Effector CD8-positive, alpha-beta T cell (primary cell): ENCODE measurements around the gene CELF2.

ENCODE experiments used
- DNase-seq: peaks from one replicate; lab custom pipeline; 2025; lab: John Stamatoyannopoulos, UW

The CELF2 gene

DNA sequence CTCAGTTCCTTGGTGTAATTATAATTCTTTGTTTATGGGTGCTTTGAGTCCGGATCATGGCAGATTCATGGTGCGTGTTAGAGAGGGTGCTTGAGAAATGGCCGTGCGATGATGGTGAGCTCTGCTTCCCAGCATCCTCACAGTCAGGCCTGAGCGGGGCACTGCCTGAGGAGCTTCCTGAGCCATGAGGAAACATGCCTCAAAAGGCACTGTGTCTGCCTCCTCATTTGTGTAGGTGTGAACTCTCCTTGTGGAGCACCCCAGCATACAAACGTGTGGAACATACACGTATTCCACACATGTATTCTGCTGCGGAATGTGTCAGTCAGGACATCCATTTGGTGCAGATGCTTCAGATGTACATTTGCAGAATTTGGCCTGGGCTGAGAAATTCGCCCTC, 205.4 kb downstream of the CELF2 start:
- no peak for DNase-seq

DNA sequence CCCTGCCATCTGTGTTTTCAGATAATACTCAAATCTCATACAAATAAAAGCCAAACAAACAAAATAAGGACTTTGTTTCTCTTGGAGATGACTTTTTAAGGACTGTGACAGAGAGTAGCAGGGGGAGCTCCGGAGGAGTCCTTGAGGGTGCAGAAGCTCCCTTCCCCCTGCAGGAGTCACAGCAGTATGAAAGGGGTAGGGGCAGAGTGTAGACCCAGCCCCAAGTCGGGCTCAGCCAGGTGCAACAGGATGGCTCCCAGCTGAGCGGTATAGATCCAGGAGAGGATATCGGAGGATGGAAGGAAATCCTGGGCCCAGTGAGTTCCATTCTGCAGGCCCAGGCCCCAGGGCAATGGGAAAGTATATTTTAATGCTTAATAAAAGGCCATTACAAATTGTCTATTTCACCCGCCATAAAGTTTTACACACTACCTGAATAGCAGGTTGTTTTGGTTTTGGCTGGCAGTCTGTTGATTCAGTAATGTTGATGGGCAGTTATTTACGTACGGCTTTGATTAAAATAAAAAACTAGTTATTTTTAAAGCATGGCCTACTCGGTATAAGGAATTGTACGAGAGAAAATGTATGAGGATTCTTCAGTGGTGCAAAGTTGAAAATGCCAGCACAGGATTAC, 206.0 kb downstream of the CELF2 start:
- no peak for DNase-seq

DNA sequence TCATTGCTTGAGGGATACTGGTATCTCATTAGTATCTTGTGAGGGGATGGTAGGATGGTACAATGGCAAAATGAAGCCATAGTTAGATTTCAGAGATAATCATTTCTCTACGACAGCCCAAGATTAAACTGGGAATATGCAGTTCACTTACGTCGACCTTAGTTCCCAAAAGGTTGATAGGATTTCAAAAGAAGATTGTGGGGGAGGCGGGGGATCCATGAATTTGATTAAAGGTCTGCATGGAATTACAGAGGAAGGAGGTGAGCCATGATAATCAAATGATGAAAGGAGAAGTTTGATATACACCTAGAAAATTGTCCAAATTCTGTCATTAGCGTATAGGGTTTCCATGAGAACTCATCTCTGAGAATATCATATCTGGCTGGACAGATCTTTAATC, 206.6 kb downstream of the CELF2 start:
- DNase-seq, result no peak

DNA sequence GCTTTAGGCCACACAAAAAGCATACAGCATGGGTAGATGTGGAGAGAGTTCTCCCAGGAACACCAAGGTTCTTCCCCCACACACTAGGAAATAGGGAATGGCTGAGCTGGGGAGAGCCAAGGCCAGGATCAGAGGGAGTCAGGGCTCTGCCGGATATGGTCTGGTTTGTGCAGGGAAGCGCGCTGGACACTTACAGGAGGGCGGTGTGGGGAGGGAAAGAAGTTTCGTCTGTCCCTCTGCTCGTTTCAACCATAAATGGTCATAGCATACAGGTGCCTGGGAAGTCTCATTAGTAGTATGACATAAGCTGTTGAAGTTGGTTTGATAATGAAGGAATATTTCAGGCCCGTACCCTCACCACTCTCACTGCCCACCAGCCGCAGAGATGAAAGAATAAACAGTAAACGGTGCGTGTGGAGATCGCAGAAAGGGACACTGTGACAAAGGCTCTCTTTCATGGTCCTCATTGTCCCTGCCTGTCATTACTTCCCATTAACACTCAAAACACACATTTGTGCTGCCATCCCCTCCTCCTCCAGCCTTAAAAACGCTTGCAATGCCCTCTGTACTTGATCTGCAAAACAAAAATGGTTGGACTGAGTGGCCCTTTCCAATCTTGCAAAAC, 207.2 kb downstream of the CELF2 start:
- DNase-seq, result no peak

DNA sequence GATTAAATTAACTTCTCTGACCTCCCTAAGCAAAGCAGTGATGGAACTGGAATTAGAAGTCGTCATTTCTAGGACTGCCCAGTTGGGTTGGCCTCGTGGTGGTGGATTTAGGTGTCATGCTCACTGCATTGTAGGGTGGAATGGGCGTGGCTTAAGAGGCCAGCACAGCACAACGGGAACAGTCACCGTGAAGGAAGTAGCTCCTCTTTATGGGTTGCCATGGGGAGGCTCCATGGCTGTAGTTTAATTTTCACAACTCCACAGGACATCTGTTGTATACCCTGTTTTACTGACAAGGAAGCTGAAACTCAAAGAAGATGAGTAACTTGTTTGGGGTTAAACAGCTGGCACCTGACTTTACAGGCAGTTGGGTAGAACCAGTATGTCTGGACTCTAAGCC, 208.3 kb downstream of the CELF2 start:
- no peak for DNase-seq

DNA sequence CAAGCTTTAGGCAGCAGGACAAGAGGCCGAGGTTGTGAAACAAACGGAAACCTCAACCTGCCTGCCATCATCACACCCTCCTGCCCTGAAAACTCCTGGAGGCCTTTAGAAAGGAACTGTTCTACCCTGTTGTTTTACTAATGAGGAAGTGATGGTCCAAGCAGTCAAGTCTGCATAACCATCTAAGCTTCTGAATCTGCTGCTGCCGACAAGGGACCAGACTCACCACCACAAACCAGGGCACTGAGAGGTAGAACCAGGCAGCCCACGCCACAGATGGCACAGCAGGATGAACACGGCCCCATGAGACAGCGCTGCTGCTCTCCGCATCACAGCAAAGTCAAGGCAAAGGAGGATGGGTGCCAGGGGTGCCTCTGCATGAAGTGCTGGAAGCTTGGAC, 209.4 kb downstream of the CELF2 start:
- no peak for DNase-seq

DNA sequence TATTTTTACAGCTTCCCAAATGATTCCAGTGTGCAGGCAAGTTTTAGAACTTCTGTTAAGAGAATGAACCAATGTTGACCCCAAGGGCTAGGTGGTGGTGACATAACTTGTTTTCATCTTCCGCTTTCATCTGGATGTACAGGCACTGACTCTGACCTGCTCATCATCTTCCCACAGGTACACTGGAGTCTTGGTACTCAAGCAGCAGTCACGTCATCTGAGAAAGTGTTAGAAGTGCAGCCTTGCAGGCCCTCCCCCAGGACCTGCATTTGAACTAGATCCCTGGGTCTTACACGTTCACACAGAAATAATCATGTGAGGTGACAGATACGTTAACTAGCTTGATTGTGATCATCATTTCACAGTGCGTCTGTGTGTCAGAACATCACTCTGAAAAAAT, 212.2 kb downstream of the CELF2 start:
- no peak for DNase-seq

DNA sequence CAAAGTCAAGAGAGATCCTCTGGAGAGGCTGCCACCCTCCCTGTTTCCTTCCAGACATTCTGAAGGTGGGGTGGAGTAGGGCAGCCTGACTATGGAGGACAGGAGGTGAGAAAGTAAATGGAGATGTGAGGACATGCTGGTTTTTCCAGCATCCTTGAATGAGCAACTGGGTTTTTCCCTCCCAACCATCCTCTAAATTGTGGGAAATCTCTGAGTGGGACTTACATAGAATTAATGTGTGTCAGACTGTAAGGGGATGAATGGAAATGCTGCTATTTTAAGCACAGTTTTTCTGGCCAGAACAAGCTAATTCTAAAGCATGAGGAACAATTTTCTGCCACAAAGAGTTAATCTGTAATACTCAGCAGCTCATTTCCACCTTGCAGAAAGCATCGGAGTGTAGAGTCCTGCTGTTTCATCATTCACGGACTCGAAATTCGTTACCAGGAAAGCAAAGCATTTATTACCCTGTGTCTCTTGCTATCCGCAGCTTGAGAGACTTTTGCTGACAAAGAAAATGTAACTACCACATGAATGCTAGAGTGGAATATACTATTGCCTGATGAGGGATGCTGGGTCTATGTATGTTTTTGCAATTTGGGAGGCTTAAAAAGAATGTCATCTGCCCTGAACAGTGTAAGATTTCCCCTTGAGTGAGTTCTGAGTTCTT, 213.0 kb downstream of the CELF2 start:
- no peak for DNase-seq

DNA sequence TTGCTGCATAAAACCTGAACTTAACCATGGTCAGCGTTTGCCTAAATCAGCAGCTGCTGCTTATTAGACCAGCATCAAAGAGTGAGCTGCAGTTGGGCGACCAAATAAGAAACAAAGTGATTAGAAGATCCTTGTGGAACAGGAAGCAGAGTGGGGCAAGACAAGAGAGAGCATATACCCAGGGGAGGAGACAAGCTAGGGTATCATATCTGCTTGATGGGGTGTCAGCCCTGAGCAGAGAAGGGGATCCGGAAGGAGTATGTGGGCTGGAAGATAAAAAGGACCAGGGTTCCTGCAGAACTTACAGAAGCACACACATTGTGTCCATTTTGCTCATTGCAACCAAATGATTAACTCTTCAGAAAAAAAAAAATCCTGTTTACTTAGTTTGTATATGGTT, 213.6 kb downstream of the CELF2 start:
- no peak for DNase-seq

DNA sequence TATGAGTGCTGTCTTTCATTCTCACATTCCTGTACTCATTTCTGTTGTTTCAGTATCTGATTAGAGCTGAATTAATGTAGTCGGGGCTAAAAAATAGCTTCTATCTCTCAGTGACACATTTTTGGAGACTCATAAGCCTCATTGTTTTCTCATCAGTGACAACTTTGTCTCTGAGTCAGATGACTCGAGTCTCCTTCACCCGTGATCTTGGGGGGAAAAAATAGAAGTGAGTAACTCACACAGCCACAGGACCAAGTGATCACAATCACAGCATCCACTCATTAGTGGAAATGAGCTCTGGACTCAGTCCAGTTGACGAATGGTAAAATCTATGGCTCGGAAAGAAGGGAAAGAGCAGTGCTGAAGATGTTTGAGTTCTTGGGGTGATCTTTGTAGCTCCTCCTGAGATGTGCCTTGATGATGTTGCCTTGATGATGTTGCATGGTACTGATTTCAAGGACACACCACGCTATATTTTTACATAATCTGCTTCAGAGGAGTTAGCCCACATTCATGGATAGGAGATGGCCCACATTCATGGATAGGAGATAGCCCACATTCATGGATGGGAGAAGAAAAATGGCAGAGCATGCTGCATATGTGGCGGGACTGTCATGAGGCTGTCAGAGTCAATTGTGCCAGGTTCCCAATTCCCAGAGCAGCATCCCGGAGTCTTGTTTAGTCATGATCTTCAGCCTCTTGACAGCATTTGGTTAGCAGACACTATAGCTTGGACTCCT, 214.7 kb downstream of the CELF2 start:
- DNase-seq, result no peak

DNA sequence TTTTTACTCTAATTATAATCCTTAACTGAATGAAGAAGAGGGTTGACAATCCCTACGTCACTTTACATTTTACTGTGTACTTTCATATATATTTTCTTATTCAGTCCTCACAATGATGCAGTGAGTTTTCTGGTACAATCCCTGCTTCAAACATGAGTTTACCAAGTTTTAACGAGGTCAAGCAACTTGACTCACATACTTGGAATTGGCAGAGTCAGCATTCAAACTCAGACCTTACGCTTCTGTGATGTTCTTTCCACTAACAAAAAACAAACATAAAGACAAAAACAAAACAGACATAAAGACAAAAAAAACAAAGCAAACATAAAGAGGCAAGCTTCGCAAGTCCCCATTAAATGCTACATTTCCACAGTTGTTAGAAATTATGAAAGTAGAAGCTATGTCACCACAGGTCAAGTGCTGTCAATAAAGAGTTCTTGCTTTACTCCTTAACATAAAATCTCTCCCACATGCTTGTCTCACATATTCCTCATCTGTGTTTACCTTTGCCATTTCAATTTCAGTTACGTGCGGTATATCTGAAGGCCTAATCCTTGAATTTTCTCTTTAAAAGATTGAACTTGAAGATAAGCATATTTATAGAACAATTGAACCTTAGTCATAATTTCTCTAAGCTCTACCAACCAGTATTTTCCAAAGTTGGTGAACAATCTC, 217.3 kb downstream of the CELF2 start:
- DNase-seq, result no peak

DNA sequence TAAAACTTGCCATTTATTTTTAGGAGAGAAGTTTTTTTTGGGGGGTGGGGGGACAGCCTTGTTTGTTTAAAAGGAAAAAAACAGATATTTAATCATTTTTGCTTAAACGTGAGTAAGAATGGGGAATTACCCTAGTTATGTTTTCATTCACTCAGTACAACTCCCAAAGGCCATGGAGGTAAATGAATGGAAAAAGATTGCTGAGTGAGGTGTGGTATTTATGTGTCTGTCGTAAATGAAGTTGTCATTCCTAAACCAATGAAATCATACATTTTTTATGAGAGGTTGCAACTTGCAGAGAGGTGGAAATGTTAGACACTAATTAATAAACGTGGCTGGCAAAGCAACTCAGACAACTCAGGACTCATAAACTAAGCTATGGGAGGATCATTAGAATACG, 218.1 kb downstream of the CELF2 start:
- DNase-seq, result no peak

DNA sequence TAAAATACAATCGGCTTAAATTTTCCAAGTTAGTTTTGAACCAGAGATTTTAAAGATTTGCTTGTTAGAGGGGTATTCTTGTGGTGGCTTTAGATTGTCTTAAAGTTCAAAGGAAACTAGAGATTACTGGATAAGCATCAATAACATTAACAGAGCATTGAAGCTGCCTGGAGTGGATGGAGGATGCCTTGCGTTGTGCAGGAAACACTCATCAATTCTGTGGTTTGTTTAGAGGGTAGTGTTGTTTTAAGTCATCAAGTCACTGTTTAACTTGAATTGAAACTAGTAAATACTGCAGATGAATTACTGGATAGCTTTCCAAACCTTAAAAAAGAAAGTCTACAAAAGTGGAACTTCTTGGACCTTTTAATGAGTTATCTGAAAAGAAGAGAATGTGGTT, 218.6 kb downstream of the CELF2 start:
- no peak for DNase-seq

DNA sequence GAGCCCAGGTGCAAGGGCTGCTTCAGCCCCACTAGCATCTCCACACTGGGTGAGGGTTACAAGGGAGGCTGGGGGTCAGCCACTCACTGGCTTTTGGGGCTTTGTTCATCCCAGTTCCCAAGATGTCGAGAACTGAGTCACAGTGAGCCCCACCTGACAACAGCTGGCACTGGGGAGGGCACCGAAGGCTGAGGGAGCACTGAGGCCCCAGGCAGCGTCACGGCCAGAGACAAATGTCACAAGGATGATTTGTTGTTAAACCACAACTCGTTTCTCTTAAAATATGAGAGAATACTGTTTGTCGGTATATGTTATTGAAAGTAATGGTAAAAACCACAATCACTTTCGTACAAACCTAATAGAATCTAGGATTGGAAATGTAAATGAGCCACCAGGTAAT, 219.9 kb downstream of the CELF2 start:
- no peak for DNase-seq

DNA sequence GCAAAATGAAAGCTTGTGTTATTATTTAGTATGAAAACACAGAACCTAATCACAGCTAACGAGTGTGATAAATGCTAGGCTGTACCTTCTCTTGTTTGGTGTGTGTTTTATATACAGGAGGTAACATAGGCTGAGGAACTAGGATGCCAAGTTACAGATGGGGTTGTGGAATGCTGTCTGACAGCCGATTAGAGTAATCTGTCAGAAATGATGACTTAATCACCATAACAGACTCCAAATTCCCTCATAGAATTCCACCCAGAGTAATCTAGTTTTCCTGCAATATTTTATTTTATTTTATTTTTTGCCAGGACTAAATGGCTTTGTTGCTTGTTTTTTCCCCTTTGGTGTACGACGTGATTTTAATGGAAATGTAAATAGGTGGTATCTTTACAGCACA, 221.2 kb downstream of the CELF2 start:
- no peak for DNase-seq

DNA sequence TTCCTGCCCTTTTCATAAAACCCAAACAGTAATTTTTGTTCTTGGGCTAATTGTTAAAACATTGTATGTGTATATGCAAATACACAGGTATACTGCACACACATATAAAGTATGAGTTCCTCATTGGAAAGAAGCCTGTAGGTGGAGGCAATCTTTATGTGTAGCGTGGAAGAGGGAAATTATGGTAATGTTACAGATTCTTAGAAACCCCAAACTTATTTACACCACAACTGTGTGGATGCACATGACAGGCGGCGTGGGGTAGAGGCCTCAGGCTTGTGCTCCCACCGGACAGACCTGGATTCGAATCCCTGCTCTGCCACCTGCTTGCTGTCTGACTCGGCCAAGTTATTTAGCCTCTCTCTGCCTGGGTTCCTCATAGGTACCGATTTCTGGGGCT, 223.0 kb downstream of the CELF2 start:
- no peak for DNase-seq

DNA sequence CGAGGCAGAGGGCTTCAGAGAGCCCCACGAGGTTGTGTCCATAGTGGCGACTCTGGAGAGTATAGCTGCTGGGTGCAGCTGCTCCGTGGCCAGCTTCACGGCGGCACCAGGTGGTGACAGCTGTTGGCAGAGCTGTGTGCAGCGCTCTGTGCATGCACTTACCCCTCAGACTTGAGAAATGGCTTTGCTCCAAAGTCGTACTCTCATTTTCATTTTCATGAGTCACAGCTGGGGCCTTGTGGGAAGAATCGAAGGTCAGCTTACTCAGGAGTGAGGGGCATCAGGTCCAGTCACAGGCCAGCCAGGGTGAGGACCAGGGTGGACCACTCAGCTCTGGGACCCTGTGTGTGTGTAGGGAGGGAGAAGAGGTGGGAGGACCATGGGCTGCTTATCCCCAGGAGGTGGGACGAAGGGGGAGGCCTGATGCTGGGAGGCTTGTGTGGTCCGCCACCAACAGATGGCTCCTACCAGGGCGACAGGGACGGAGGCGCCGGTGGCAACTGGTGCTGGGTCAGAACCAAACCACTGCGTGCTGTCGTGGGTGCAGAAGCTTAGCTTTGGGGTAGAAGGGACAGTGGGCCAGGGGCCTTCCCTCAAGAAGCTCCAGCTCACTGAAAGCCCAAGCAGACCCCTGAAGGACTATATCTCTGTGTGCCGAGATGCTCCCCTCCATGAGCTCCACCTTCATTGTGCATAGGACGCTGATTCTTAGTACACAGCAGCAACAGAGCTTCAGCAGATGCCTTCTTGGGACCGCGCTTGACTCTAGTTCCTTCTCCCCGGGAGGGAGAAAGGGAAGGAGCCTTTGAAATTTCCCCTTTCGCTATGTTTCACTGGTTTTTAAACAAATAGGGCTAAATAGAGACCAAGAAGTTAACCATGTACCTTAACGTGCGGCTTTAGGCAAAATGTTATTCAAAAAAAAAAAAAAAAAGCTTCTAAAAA, 225.0 kb downstream of the CELF2 start:
- no peak for DNase-seq

DNA sequence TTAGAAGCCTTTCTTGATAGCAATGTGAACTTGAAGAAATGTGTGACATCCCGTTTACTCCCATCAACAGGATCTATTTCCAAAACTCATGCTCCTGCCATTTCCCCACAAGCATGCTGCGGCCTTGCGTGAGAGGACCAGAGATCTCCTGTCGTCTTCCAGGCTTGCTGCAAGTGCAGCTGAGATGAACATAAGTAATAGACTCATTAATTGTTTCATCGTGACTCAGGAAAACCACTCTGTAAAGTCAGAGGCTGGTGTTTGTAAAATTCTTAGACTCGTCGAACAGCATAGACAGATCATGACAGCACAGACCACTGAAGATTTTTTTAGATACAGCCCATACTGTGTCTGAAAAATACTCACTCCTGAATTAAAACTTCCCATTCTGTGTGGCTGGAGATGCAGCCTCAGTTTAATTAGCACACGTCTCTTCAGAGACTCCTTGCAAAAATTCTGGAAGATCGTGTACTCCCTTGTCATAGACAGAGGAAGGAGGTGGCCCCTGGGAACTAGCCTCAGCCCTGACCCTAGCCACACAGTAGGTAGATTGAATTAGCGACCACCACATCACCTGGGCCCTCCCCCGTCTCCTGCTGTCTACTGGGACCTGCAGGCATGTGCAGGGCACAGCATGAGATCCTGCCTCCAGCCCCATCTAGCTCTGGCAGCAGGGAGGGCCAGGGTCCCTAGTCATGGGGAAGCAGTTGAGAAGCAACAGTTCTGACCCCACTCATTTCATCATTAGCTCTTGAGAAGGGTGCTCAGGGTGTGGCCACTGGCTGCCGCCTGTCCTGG, 226.0 kb downstream of the CELF2 start:
- DNase-seq, result no peak

DNA sequence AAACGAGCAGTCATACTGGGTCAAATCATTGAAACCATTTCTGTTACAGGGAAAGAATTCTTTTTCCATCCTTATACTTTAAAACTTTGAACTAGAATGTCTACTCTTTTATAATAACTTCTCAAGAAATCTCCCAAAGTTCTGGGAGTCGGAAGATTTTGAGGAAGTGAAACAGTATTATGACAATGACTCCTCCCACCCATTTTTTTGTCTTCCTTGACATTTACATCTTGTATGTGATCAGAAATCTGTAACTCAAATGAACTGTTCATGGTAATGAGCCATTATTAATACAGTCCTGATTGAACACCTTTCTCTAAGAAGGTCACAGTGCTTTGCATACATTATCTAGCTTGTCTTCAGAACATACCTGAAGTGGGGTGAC, 227.4 kb downstream of the CELF2 start:
- DNase-seq, result no peak

DNA sequence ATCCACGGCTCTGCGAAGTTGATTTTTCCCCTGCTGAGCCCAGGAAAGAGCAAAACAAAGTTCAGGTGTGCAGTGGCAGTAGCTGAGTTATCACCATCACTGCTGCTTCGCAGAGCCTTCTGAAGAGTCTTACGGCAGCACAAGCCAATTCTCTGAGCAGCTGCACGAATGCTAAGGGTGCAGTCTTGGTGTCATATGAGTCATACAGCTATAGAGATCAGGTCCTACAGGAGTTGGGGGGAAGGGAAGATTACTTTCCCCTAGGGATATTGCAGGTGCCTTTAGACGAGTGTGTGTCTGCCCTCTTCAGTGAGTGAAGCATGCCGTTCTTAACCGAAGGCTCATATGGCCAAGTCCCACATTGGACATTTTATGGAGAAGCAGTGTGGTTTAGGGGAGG, 227.8 kb downstream of the CELF2 start:
- DNase-seq, result no peak
